Fibroblast of peridontal ligament (primary cell): ENCODE measurements around the gene RSBN1L.
"Not testable (repeated sequence)": the region's sequence is repeated elsewhere in the genome, so short reads cannot be mapped to it uniquely, and the experiment has no call there.

Experiments used
- DNase-seq: peaks from one replicate; pipeline ENCODE4 v3.0.0-alpha.2; 2010; ENCODE audit errors: extremely low read depth

The RSBN1L gene

DNA sequence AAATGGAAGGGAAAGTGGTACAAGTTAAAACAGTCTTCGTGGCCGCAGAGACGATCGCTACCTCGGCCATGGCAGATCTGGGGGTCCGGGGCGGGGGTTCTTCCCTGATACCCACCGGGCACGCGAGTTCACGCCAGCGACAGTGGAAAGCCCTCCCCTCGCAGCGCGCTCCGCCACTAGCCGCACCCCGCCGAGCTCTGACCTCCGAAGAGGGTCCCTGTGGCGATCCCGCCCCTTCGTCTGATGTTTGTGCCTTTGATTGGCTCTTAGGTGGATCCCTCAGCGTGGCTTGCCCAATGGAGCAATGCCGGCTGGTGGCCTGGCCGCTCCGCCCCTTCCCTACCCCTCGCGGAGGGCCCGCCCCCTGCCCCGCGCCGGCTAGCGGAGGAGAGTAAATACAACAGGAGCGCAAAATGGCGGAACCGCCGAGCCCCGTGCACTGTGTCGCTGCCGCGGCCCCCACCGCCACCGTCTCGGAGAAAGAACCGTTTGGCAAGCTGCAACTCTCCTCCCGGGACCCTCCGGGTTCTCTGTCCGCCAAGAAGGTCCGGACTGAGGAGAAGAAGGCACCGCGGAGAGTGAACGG is at the start of gene RSBN1L:
TSS of gene RSBN1L (plus strand) at position 403 of the 586 bp plus-strand sequence. CDS start at position 414, 11 bp downstream.
- peak; percentile 96 for DNase-seq

DNA sequence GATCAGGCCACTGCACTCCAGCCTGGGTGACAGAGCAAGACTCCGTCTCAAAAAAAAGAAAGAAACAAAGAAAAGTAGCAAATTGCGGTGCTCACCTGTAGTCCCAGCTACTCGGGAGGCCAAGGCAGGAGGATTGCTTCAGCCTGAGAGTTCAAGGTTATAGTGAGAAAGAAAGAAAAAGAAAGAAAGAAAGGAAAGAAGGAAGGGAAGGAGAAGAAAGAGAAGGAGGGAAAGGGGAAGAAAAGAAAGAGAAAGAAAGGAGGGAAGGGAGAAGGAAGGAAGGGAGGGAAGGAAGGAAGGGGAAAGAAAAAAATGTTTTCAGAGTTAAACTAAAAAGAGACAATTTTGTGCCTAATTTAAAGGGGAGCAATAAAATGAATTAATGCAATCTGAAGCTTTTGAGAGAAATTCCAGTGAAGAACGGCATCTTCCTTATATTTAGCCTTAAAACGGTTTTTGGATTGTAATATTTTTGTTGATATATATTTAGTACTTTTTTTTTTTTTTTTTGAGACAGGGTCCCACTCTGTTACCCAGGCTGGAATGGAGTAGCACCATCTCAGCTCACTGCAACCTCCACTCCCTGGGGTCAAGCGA is 47.4 kb upstream of the RSBN1L start:
- DNase-seq = no peak

DNA sequence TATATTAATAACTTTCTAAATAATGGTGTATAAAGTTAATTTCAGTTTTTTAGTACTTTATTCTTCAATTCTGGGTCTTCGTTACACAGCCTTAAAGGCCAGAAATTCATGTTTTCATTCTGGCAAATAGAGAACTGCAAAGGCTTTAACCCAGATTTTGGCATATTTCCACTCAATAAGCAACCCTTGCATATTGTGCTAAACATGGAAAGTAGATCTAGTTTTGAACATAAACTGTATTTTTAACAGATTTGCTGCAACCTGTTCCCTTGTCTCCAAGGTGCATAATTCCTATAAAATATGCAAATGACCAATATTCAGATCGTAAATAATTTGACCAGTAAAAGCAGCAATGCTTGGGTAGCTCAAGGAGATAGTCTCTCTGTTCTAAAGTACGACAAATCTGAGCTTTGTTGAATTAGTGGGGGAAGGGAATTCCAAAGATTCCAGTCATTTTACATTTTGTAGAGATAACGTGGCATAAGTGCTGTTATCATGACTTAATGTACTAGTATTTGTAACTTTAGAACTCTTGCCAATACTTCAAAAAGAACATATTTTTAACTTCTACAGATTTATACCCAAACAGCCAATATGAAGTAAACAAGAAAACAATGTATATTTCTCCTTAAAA is 46.4 kb upstream of the RSBN1L start:
- peak; percentile 44 for DNase-seq

DNA sequence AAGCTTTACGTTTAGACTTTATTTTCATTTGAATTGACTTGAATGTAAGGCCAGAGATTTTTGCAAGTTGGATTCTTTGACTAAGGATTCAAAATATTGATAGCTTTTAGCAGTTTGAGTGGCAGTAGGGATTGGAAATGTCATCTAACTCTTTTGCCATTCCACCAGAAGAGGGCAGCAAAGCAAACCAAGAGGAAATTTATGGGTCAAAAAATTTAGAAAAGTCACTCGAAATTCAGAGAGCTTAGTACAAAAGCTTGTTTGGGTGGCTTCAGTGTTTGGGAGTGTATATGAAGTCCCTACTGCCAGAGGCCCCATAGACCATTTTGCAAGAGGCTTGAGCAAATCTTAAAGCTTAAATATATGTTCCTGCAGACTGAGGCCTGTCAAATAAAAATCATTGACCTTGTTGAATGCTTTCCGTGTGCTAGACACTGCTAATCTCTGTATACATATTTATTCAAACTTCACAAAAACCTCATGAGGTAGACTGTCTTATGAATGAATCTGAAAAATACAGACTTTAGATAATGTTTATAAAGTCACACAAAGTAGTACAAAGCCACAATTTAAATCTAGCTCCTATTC is 44.6 kb upstream of the RSBN1L start:
- peak; percentile 76 for DNase-seq

DNA sequence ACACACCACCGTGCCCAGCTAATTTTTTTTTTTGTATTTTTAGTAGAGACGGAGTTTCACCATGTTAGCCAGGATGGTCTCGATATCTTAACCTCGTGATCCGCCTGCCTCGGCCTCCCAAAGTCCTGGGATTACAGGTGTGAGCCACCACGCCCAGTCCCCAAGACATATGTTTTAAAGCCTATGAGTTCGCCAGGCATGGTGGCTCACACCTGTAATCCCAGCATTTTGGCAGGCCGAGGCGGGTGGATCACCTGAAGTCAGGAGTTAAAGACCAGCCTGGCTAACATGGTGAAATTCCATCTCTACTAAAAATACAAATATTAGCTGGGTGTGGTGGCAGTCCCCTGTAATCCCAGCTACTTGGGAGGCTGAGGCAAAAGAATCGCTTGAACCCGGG is 43.4 kb upstream of the RSBN1L start:
- DNase-seq = not testable (repeated sequence)

DNA sequence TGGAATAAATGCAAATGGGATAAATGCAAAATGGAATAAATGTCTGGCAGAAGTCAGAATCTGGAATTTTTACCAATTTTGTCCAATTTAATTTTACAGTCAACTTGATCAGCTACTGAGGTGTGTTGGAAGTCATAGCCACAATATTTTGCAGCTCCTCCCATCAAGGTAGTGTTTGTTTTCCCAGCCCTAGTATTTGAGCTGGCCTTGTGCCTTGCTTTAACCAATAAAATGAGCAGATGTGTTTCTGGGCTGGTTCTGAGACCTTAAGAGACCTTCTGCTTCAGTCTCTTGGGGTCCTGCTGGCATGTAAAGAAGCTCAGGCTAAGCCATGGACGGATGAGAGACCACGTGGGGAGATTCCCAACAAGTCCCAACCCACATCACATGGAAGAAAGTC is 42.7 kb upstream of the RSBN1L start:
- no peak for DNase-seq

DNA sequence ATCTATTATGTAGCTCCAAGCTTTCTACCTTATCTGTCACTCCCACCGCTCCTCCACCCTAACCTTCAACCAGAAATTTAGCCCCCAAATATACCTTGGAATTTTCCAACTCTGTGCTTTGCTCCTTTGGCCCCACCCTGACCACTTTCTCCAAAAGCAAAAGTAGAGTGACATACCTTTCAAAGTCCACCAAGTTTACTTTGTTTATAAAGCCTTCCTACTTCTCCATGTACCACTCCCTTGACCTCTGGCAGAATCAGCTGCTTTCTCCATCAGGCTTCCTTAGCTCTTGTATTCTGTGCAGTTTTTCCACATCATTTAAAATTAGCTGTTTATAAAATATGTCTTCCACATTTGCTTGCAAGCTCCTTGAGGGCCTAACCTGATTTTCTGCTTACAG is 40.9 kb upstream of the RSBN1L start:
- DNase-seq = no peak

DNA sequence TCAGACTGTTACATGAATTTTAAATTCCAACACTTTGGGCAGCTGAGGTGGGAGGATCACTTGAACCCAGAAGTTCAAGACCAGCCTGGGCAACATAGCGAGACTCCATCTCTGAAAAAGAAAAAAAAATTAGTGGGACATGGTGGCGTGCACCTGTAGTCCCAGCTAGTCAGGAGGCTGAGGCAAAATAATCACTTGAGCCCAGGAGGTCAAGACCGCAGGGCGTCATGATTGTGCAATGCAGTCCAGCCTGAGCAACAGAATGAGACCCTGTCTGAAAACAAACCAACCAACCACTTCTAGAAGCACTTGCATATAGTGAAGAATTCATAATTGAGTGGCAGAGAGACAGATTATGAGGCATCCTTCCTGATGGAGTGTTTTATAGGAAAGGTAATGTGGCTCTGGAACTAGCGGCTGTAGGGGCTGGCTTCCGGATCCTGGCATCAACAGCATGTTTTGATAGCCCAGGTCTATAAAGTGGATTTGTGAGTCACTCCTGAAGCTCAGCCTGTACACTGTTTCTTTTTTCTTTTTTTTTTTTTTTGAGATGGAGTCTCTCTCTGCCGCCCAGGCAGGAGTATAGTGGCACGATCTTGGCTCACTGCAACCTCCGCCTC is 40.3 kb upstream of the RSBN1L start:
- DNase-seq = no peak

DNA sequence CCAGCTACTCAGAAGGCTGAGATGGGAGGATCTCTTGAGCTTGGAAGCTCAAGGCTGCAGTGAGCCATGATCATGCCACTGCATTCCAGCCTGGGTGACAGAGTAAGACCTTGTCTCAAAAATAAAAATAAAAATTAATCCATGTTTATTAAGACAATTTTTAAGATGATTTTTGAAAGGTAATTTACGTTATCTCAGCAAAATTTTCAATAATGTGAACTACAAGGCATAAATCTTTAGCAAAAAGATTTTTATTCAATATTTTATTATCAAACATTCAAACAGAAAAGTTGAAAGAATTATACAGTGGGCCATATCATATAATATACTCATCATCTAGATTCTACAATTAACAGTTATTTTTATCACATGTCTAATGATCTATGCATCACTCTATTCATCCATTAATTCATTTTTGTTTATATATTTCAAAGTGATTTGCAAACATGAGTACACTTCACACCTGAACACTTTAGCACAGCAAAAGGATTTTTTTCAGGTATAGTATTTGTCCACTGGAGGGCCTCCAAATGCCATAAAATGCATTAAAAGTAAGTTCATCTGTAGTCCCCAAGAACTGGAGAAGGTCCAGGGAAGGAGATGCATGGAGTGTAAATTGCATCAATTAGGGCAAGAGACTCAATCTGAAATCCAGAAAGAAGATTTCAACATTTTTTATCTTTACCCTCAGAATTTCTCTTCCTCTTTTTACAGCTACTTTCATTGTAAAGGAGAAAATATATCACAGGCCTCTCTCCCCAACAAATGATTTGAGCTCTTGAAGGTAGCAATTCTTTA is 38.6 kb upstream of the RSBN1L start:
- DNase-seq = peak; percentile 62

DNA sequence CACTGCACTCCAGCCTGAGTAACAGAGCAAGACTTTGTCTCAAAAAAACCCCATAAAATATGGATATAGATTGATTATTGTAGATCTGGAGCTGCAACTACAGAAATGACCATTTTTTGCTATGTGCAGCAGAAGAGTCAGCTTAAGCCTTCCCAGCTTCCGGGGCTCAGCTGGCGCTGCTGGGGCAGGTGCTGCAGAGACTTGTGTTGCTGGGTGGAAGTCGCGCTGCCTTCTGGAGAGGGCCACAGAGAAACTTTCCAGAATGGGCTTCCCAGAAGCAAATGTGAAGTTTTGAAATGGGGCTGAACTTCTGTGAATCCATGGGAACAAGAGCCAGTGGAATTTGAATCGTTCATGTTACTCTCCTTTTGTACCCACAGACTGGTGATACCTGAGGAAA is 37.3 kb upstream of the RSBN1L start:
- no peak for DNase-seq

DNA sequence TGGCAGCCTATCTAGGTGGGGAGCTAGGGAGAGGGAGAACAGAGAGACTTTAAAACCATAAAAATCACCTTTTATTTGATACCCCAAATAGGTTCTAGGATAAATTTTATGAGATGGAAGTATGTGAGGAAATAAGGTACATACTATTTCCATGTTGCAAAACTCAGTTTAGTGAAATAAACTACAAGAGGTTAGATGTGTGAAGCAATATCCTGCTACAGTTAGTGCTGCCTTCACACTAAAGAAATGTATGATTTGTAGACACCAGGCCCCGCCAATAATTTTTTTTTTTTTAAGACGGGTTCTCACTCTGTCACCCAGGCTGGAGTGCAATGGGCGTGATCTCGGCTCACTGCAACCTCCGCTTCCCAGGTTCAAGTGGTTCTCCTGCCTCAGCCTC is 34.4 kb upstream of the RSBN1L start:
- no peak for DNase-seq

DNA sequence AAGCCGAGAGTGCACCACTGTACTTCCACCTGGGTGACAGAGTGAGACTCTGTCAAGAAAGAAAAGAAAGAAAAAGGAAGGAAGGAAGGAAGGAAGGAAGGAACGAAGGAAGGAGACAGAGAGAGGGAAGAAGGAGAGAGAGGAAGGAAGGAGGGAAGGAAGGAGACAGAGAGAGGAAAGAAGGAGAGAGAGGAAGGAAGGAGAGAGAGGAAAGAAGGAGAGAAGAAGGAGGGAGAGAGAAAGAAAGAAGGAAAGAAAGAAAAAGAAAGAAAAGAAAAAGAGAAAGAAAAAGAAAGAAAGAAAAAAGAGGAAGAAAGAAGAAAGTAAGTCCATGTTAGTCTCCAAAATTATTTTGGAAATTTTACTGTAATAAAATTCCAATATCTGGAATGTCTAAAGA is 33.4 kb upstream of the RSBN1L start:
- DNase-seq = no peak

DNA sequence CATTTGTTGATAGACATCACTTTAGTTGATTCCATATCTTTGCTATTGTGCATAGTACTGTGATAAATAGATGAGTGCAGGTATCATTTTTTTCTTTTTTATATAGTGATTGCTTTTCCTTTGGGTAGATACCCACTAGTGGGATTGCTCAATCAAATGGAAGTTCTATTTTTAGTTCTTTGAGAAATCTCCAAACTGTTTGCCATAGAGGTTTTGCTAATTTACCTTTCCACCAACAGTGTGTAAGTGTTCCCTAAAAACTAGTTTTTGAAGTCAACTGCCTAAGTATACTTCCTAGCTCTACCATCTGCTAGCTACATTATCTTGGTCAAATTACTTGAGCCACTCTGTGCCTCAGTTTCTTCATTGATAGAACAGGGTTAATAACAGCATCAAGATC is 31.5 kb upstream of the RSBN1L start:
- no peak for DNase-seq

DNA sequence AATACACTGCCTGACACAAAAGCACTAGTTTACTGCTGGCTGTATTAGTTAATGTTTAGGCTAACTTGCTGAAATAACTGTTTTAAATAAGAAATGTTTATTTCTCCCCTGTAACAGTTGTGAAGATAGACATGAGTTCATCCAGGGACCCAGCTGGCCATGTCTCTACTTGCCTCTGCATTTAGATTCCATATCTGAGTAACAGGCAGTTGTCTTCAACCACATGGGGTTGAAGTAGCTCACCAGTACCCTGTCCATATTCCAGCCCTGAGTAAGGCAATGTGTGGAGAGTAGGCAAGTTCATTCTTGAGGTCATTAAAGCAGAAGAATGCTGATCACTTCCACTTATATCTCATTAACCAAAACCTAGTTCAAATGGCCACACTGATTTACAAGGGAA is 31.1 kb upstream of the RSBN1L start:
- no peak for DNase-seq

DNA sequence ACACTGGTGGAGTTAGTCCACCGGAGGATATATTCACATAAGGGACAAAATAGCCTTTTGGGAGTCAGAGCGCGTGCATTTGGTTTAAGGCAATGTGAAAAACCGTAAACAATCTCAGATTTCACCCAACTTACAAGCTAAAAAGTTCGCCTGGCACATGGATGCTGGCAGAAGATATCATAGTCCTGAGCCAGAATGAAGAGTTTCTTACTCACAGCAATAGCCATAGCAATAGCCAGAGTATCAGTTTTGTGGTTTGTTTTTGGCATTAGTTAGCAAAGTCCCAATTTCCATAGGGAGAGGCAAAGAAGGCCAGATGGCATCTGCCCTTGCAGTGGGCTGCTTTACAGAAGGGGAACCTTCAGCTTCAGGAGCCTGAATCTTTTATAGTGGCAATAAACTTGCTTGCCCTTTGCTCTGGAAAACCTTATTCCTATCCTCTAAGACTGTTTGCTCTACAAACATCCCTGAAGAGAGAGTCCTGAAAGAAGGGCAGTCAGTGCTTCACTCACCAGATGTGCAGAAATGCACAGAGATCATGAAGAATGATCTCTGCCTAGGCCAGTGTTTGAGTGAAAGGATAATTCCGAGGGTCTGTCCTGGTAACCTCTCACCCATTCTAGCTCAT is 28.7 kb upstream of the RSBN1L start:
- peak; percentile 94 for DNase-seq

DNA sequence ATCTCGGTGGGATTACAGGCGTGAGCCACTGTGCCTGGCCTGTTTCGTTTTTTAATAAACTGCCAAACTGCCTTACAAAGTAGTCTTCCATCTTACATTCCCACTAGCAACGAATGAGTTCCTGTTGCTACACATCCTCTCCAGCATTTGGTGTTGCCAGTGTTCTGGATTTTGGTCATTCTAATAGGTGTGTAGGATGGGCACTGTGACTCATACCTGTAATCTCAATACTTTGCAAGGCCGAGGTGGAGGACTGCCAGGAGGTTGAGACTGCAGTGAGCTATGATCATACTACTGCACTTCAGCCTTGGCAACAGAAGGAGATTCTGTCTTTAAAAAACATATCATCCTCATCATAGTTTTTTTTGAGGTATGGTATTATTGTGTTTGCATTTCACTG is 21.4 kb upstream of the RSBN1L start:
- DNase-seq = no peak

DNA sequence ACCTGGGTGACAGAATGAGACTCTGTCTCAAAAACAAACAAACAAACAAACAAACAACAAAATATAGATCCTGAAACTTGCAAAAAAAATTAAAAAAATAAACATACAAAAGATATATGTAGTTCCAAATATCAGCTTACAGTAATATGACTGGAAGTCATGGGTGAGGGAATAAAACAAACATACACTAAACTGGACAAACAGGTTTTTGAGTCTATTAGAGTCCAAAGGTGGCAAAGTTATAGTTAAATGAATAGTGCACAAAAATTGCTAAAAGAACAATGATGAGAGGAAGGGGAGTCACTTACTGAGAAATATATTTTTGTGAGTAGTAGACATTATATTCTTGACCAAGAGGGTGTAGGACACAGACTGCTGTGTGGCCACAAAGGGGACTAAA is 16.7 kb upstream of the RSBN1L start:
- no peak for DNase-seq

DNA sequence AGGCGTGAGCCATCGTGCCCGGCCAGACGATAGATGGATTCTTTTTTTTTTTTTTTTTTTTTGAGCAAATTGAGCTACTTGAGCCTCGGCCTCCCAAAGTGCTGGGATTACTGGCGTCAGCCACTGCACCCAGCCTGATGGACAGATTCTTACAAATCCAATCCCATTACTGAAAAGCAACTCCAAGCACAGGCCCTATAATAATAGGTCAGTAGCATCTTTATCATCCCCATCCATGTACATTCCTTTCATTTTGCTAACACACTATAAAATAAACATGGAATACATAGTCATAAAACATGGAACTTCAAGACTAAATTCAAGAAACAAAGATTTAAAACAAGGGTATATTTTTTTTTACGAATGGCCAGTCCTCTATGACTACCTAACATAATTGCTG is 16.0 kb upstream of the RSBN1L start:
- no peak for DNase-seq

DNA sequence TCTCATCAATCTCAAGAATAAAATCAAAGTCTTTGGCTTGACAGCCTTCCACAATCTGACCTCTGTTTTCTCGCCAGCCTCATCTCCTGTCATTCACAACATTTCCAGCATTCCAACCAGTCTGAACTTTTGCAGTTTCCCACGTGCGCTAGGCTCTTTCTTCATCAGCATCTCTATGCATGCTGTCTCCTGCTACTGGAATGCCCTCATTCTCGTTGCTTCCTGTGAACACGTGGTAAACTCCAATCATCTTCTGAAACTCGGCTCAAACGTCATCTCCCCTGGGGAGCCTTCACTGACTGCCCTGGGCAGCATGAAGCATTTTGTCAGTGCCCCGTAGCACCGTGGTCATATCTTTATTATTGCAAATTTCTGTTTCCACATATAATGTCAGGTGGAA is 12.2 kb upstream of the RSBN1L start:
- DNase-seq = peak; percentile 95

DNA sequence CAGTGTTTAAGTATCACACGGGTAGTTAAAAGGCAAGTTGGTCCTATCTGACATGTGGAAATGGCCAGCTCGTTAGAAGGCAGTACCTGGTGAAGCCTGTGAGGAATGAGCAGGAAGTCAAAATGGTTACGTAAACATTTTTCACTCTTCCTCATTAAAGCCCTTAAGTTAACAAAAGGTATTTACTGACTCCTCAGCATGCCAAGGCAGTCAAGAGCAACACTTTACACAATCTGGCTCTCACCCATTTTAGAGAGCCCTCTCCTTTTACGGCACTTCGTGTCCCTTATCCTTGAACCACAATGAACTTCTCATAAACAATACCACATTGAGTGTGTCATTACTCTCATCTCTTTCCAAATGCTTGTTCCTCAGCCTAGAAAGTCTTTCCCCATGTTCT is 11.0 kb upstream of the RSBN1L start:
- no peak for DNase-seq

DNA sequence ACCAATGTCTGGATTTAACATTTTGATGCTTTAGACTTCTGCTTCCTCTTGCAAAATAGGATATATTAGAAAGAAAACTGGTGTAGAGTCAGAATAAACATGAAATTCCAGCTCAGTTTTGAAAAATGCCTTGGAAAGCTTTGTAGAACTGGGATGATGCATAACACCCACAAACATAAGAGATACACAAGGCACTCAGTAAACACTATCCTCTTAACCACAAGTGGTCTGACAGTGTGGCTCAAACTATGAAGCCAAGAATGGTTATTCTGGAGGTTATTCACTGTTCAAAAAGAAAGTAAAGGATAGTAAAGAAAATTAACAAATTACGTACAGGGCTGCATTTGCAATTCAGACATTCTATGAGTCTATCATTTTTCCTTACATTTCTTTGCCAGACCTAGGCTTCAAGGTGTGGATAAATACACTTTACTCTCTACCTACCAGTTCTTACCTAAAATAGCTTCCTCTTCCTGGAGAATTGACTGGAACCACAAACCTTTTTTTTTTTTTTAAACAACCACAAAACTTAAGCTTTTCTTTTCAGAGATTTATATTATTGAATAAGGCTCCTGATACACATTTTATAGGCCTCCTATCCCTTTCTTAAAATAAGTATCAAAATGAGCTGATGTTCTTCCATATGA is 9.0 kb upstream of the RSBN1L start:
- peak; percentile 71 for DNase-seq
